HEK293T (cell line): ENCODE measurements around the gene ATP11C.

ENCODE experiments used
- FOXA1 ChIP-seq: fragments of 450-650 bp; IDR thresholded peaks from 2 replicates; pipeline ENCODE4 v1.6.1; 2016; ENCODE audit warnings: mild to moderate bottlenecking
- FOXM1 ChIP-seq: fragments of 450-650 bp; IDR thresholded peaks from 2 replicates; pipeline ENCODE4 v1.6.1; 2017; ENCODE audit warnings: mild to moderate bottlenecking, borderline replicate concordance
- SUZ12 ChIP-seq: fragments of 450-650 bp; IDR thresholded peaks from 2 replicates; pipeline ENCODE4 v1.6.1; 2016; ENCODE audit warnings: mild to moderate bottlenecking

GRCh38 chrX:139902559-139902958 lies 30.3 kb downstream of the ATP11C start:
- no peak for TF ChIP-seq SUZ12
- no peak for TF ChIP-seq FOXM1
- no peak for TF ChIP-seq FOXA1
